Fibroblast of lung (primary cell): ENCODE results near the gene NXPH3. TPM values are rescaled to one million over a fixed set of nuclear protein-coding genes. Genes with fewer than 3 reads are reported as not detected.

Source experiments
- DNase-seq, 2 donors: peaks; one replicate each; pipeline versions ENCODE4 v3.0.0 to v3.0.0-alpha.2; 2010; ENCODE audit warnings: low read depth in 2 of 2
- H2AFZ ChIP-seq: 2 replicates; pipeline ENCODE4 v1.5.1; 2012; ENCODE audit warnings: low read length, control low read depth, inconsistent platforms
- H3K27ac ChIP-seq: 2 replicates; pipeline ENCODE4 v1.5.1; 2011; ENCODE audit warnings: low read length, control low read depth; ENCODE audit not compliant: insufficient read depth
- H3K27me3 ChIP-seq: 2 replicates; pipeline ENCODE4 v1.5.1; 2011; ENCODE audit warnings: mild to moderate bottlenecking, low read length; ENCODE audit not compliant: control insufficient read depth, insufficient read depth
- H3K36me3 ChIP-seq: 2 replicates; pipeline ENCODE4 v1.5.1; 2011; ENCODE audit warnings: low read length; ENCODE audit not compliant: control insufficient read depth, insufficient read depth
- H3K4me1 ChIP-seq: 2 replicates; pipeline ENCODE4 v1.5.1; 2011; ENCODE audit warnings: low read length; ENCODE audit not compliant: control insufficient read depth, insufficient read depth; ENCODE audit errors: extremely low read depth
- H3K4me2 ChIP-seq: 2 replicates; pipeline ENCODE4 v1.5.1; 2011; ENCODE audit warnings: low read length, control low read depth; ENCODE audit not compliant: insufficient read depth; ENCODE audit errors: extremely low read depth
- H3K4me3 ChIP-seq, 4 experiments: fragments of 200-600 bp in 1 of 4; sonication (generic) in 1 of 4; replicated peaks in 1 of 4; 2 replicates each; pipeline ENCODE4 v1.5.1; 2011 to 2016; ENCODE audit warnings: low read length in 4 of 4, low read depth in 3 of 4, mild to moderate bottlenecking in 3 of 4, control low read depth in 2 of 4, inconsistent platforms in 1 of 4, mixed read lengths in 1 of 4; ENCODE audit not compliant: insufficient read depth in 1 of 4; ENCODE audit errors: control extremely low read depth in 1 of 4
- H3K79me2 ChIP-seq: 2 replicates; pipeline ENCODE4 v1.5.1; 2012; ENCODE audit warnings: mild to moderate bottlenecking, low read length, inconsistent platforms; ENCODE audit not compliant: control insufficient read depth, insufficient read depth
- H3K9ac ChIP-seq: 2 replicates; pipeline ENCODE4 v1.5.1; 2011; ENCODE audit warnings: mild to moderate bottlenecking, low read length, control low read depth; ENCODE audit not compliant: insufficient read depth
- H3K9me3 ChIP-seq: 2 replicates; pipeline ENCODE4 v1.5.1; 2012; ENCODE audit warnings: low read depth, low read length; ENCODE audit not compliant: control insufficient read depth, insufficient read depth
- H4K20me1 ChIP-seq: 2 replicates; pipeline ENCODE4 v1.5.1; 2011; ENCODE audit warnings: low read length; ENCODE audit not compliant: control insufficient read depth, insufficient read depth; ENCODE audit errors: extremely low read depth
- EZH2 ChIP-seq: IDR thresholded peaks from 2 replicates; pipeline ENCODE4 v1.5.1; 2012; ENCODE audit warnings: low read length, control low read depth, mild to moderate bottlenecking; ENCODE audit errors: missing control alignments
- polyA minus RNA-seq: library from RNA; depleted of rRNA, polyadenylated mRNA; stranded (reverse); fragments of >200 nt; gene quantifications from 2 replicates; pipeline ENCODE4 v1.2.3, GENCODE V29; 2011; ENCODE audit warnings: low replicate concordance
- polyA plus RNA-seq, 2 donors: library from polyadenylated mRNA; depleted of rRNA in 1 of 2; stranded (reverse) in 1 of 2; unstranded in 1 of 2; fragments of >200 nt; gene quantifications; 2 replicates each; pipeline ENCODE4 v1.2.1, GENCODE V29; 2011 to 2012; ENCODE audit warnings: missing spikeins in 1 of 2
- total RNA-seq: library from RNA; depleted of rRNA; stranded (reverse); fragments of >200 nt; gene quantifications from 2 replicates; pipeline ENCODE4 v1.2.1, GENCODE V29; 2014
- TF ChIP-seq, protein P1 (sequence below), 2 donors: IDR thresholded peaks in 1 of 2; conservative IDR thresholded peaks in 1 of 2; 1 replicate in 1 of 2; 2 replicates in 1 of 2; pipeline ENCODE4 v1.5.1; 2011 to 2012; ENCODE audit warnings: low read length in 2 of 2, control low read depth in 1 of 2, inconsistent platforms in 1 of 2, low read depth in 1 of 2, mild to moderate bottlenecking in 1 of 2

The NXPH3 gene
- total RNA-seq (0.66 and 0.77 TPM in 2 replicates), polyA plus RNA-seq (0.19 and 0.36 TPM in 2 replicates), polyA minus RNA-seq (0.39 TPM in 1 of 2 replicates, not detected in the other)
- polyA plus RNA-seq (2012): 0.31 and 0.48 TPM in 2 replicates

GRCh38 chr17:49575679-49576087, at the start of gene NXPH3:
NXPH3 (plus strand) TSS chr17:49575871; CDS start chr17:49576220, 349 bp downstream.
- Histone ChIP-seq H3K9ac (peak within 1 kb of the TSS; percentile 20), H3K27ac (no peak within 1 kb of the TSS), H3K36me3 (no peaks in the 10 kb centered on the region), H3K4me2 (peak within 1 kb of the TSS; percentile 81), H4K20me1 (no peaks in the 10 kb centered on the region), H3K4me3 (peak within 1 kb of the TSS; percentile 46 to 70 (median 58)), H3K79me2 (no peaks in the 10 kb centered on the region), H3K4me1 (no peaks in the 10 kb centered on the region), H3K27me3 (peaks cover 27% of the 10 kb centered on the region), H2AFZ (peak within 1 kb of the TSS; percentile 48), H3K9me3 (no peaks in the 10 kb centered on the region)
- DNase-seq: peak; percentile 11 to 27
- TF ChIP-seq, protein P1, sequence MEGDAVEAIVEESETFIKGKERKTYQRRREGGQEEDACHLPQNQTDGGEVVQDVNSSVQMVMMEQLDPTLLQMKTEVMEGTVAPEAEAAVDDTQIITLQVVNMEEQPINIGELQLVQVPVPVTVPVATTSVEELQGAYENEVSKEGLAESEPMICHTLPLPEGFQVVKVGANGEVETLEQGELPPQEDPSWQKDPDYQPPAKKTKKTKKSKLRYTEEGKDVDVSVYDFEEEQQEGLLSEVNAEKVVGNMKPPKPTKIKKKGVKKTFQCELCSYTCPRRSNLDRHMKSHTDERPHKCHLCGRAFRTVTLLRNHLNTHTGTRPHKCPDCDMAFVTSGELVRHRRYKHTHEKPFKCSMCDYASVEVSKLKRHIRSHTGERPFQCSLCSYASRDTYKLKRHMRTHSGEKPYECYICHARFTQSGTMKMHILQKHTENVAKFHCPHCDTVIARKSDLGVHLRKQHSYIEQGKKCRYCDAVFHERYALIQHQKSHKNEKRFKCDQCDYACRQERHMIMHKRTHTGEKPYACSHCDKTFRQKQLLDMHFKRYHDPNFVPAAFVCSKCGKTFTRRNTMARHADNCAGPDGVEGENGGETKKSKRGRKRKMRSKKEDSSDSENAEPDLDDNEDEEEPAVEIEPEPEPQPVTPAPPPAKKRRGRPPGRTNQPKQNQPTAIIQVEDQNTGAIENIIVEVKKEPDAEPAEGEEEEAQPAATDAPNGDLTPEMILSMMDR (conservative IDR thresholded peaks at IDR 0.05 in 1 of 2, IDR thresholded peaks at IDR 0.05 in 1 of 2; ENCODE audit: low read depth in 1 of 2, low read length in 2 of 2): peak; percentile 9 to 23
- TF ChIP-seq EZH2: no peak

- no peaks in the 10 kb centered on the region for H3K4me1 ChIP-seq
- H3K9ac ChIP-seq: no peak overlapping the region
- H3K27ac ChIP-seq: no peak overlapping the region
- no peak overlapping the region for H3K4me2 ChIP-seq
- no peak for DNase-seq
- TF ChIP-seq, protein P1 (conservative IDR thresholded peaks at IDR 0.05 in 1 of 2, IDR thresholded peaks at IDR 0.05 in 1 of 2; ENCODE audit: low read depth in 1 of 2, low read length in 2 of 2): no peak
- TF ChIP-seq EZH2: no peak
- no peak overlapping the region for H3K4me3 ChIP-seq
- no peaks in the 10 kb centered on the region for H4K20me1 ChIP-seq
- no peaks in the 10 kb centered on the region for H3K79me2 ChIP-seq
- no peak overlapping the region for H2AFZ ChIP-seq
- no peaks in the 10 kb centered on the region for H3K36me3 ChIP-seq
- peaks cover 9% of the 10 kb centered on the region for H3K27me3 ChIP-seq
- no peaks in the 10 kb centered on the region for H3K9me3 ChIP-seq
These were observed 47.6 kb upstream of the NXPH3 start for GRCh38 chr17:49527927-49528651.

DNA sequence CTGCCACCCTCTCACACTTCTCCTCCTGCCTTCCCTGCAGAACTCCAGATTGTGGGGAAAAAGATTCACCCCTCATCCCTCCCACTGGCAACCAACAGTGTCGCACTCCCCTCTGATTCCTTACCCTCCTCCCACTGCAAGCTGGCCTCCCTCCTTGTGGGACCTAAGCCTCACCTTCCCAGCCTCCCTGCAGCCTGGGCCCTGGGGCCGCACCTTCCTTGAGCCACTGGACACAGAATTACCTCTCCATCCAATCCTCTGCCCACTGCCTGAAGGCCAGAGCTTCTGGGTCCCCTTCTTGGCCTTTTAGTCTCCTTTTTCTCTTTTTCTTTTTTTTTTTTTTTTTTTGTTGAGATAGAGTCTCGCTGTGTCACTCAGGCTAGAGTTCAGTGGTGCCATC, 46.7 kb upstream of the NXPH3 start:
- Histone ChIP-seq H3K9me3 (no peaks in the 10 kb centered on the region), H3K27me3 (peaks cover 9% of the 10 kb centered on the region), H3K4me1 (no peaks in the 10 kb centered on the region), H2AFZ (no peak overlapping the region), H3K4me3 (no peak overlapping the region), H3K27ac (no peak overlapping the region), H4K20me1 (no peaks in the 10 kb centered on the region), H3K4me2 (no peak overlapping the region), H3K79me2 (no peaks in the 10 kb centered on the region), H3K36me3 (no peaks in the 10 kb centered on the region), H3K9ac (no peak overlapping the region)
- DNase-seq: no peak
- no peak for TF ChIP-seq EZH2
- TF ChIP-seq, protein P1 (conservative IDR thresholded peaks at IDR 0.05 in 1 of 2, IDR thresholded peaks at IDR 0.05 in 1 of 2; ENCODE audit: low read depth in 1 of 2, low read length in 2 of 2): no peak
